CD4-positive, alpha-beta T cell treated with Interferon alpha-2 for 1 hour (primary cell): Measurements from ENCODE around the gene ZNF622.

ENCODE experiments used
- DNase-seq, 2 donors: peaks; one replicate each; pipeline ENCODE4 v3.0.0-alpha.2; 2020 to 2022

ZNF622 gene

GRCh38 chr5:16427587-16427986 lies 38.0 kb downstream of the ZNF622 start:
- DNase-seq = no peak

GRCh38 chr5:16418471-16418922 lies 47.1 kb downstream of the ZNF622 start:
- DNase-seq = no peak

GRCh38 chr5:16417398-16418074 lies 48.1 kb downstream of the ZNF622 start:
- DNase-seq = no peak

- no peak for DNase-seq
These were observed 50.7 kb downstream of the ZNF622 start for GRCh38 chr5:16414861-16415260.

- no peak for DNase-seq
These were observed 52.3 kb downstream of the ZNF622 start for GRCh38 chr5:16413166-16413860.

GRCh38 chr5:16412556-16412955 lies 53.0 kb downstream of the ZNF622 start:
- no peak for DNase-seq

- DNase-seq = no peak
These were observed 53.7 kb downstream of the ZNF622 start for GRCh38 chr5:16411741-16412455.

- DNase-seq = no peak
These were observed 54.4 kb downstream of the ZNF622 start for GRCh38 chr5:16411235-16411634.

GRCh38 chr5:16410338-16410737 lies 55.3 kb downstream of the ZNF622 start:
- DNase-seq = no peak

GRCh38 chr5:16406630-16407029 lies 59.0 kb downstream of the ZNF622 start:
- no peak for DNase-seq

- DNase-seq = no peak
These were observed 59.6 kb downstream of the ZNF622 start for GRCh38 chr5:16406023-16406422.
